ENCODE data around the gene ATP5MC3. TPM values are rescaled to one million over a fixed set of nuclear protein-coding genes. Genes with fewer than 3 reads are reported as not detected.

The ATP5MC3 gene
- total and polyA plus RNA-seq, 10 of the 15 experiments (the other 5 are each of a cell fraction or from before 2014, with no cell fraction given), result 308 to 1,196 (median 550) TPM

- POLR2A ChIA-PET, result interaction anchor here (0.5 to 1.4 kb wide), 2 partner anchors 9 to 46 kb away, joined by 4 to 5 read pairs; no protein-coding TSS in a partner anchor
- CTCF ChIA-PET, result interaction anchor here (4.1 kb wide), 1 partner anchor 11 kb away, joined by 20 read pairs; no protein-coding TSS in a partner anchor
- RAD21 ChIA-PET (ENCODE audit: unreplicated experiment), result no interaction called here
- H2AFZ ChIP-seq (ENCODE audit: control insufficient read depth, low read depth, low read length), result no peak overlapping the region
- FAIRE-seq, result no peak
- in situ Hi-C loops (cut with MboI), result no loop called here
- no peak overlapping the region for H3K4me3 ChIP-seq
- H4K20me1 ChIP-seq (ENCODE audit: control insufficient read depth, insufficient read depth), result no peaks in the 10 kb centered on the region
- intact Hi-C loops (cut with micrococcal nuclease; ENCODE audit: unreplicated experiment), result no loop called here
- H3K4me2 ChIP-seq (ENCODE audit: control insufficient read depth, insufficient read depth), result no peak overlapping the region
- H3K79me2 ChIP-seq (ENCODE audit: control insufficient read depth, insufficient read depth, low read length), result peaks cover 55% of the 10 kb centered on the region
- SMC1A ChIA-PET (ENCODE audit: uncharacterized antibody, unreplicated experiment), result no interaction called here
- peaks cover 2% of the 10 kb centered on the region in 2 experiments; a peak in 3 of 4 replicates for H3K36me3 ChIP-seq (ENCODE audit: control insufficient read depth in 2 of 2, insufficient read depth in 2 of 2, low read length in 1 of 2)
- no TSS peak for BruUV-seq (replicated peaks)
- no peak for ATAC-seq
- H3K4me1 ChIP-seq (ENCODE audit: control insufficient read depth, insufficient read depth, low read length), result peaks cover 14% of the 10 kb centered on the region
- no peak for TF ChIP-seq HDAC2 (IDR thresholded peaks at IDR 0.05)
- TF ChIP-seq KDM1A (IDR thresholded peaks at IDR 0.05; ENCODE audit: borderline replicate concordance), result no peak
- no peak for TF ChIP-seq MYC (IDR thresholded peaks at IDR 0.05; ENCODE audit: insufficient read depth, insufficient read length, insufficient replicate concordance, low read length, severe bottlenecking)
- no peak for TF ChIP-seq POU2F2 (IDR thresholded peaks at IDR 0.05; ENCODE audit: borderline replicate concordance, low read depth, low read length)
- TF ChIP-seq TARDBP (IDR thresholded peaks at IDR 0.05; ENCODE audit: borderline replicate concordance), result no peak
- TF ChIP-seq MXI1 (IDR thresholded peaks at IDR 0.05; ENCODE audit: low read depth, low read length), result no peak
- no peak for TF ChIP-seq NR2F1 (conservative IDR thresholded peaks at IDR 0.05)
- TF ChIP-seq CUX1 (IDR thresholded peaks at IDR 0.05; ENCODE audit: insufficient replicate concordance, low read depth, low read length), result no peak
- TF ChIP-seq, protein P1, sequence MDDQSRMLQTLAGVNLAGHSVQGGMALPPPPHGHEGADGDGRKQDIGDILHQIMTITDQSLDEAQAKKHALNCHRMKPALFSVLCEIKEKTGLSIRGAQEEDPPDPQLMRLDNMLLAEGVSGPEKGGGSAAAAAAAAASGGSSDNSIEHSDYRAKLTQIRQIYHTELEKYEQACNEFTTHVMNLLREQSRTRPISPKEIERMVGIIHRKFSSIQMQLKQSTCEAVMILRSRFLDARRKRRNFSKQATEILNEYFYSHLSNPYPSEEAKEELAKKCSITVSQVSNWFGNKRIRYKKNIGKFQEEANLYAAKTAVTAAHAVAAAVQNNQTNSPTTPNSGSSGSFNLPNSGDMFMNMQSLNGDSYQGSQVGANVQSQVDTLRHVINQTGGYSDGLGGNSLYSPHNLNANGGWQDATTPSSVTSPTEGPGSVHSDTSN (IDR thresholded peaks at IDR 0.05; ENCODE audit: insufficient replicate concordance, low read depth, low read length), result no peak
- TF ChIP-seq ZNF622 (IDR thresholded peaks at IDR 0.05), result no peak
- no peak for TF ChIP-seq HDGF (IDR thresholded peaks at IDR 0.05)
- no peak for TF ChIP-seq YY1 (IDR thresholded peaks at IDR 0.05; ENCODE audit: low read depth, low read length)
- TF ChIP-seq, protein P2, sequence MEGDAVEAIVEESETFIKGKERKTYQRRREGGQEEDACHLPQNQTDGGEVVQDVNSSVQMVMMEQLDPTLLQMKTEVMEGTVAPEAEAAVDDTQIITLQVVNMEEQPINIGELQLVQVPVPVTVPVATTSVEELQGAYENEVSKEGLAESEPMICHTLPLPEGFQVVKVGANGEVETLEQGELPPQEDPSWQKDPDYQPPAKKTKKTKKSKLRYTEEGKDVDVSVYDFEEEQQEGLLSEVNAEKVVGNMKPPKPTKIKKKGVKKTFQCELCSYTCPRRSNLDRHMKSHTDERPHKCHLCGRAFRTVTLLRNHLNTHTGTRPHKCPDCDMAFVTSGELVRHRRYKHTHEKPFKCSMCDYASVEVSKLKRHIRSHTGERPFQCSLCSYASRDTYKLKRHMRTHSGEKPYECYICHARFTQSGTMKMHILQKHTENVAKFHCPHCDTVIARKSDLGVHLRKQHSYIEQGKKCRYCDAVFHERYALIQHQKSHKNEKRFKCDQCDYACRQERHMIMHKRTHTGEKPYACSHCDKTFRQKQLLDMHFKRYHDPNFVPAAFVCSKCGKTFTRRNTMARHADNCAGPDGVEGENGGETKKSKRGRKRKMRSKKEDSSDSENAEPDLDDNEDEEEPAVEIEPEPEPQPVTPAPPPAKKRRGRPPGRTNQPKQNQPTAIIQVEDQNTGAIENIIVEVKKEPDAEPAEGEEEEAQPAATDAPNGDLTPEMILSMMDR (IDR thresholded peaks at IDR 0.05 in 2 of 3, conservative IDR thresholded peaks at IDR 0.05 in 1 of 3; ENCODE audit: control insufficient read depth in 2 of 3, extremely low read depth in 1 of 3, insufficient read depth in 1 of 3, low read depth in 3 of 3, low read length in 3 of 3), result no peak
- no peak for TF ChIP-seq SP1 (IDR thresholded peaks at IDR 0.05; ENCODE audit: low read depth, low read length)
- no peak for TF ChIP-seq IRF4 (IDR thresholded peaks at IDR 0.05; ENCODE audit: low read depth, low read length)
- no peak for TF ChIP-seq ZNF274 (IDR thresholded peaks at IDR 0.05; ENCODE audit: insufficient read depth, insufficient read length)
- TF ChIP-seq ZNF24 (IDR thresholded peaks at IDR 0.05), result no peak
- H3K9me3 ChIP-seq (replicated peaks; ENCODE audit: control insufficient read depth, insufficient read depth, low read length), result no peaks in the 10 kb centered on the region; the same call in 2 of the 3 replicates
- no peak overlapping the region for H3K9ac ChIP-seq (ENCODE audit: control insufficient read depth, insufficient read depth, low read length)
- no peak for DNase-seq (ENCODE audit: low read depth, low spot score)
- no peak overlapping the region for H3K27ac ChIP-seq (ENCODE audit: control insufficient read depth, insufficient read depth)
- WGBS (ENCODE audit: insufficient coverage, insufficient replicate concordance, low lambda C conversion rate, missing lambda C conversion rate), result 66% methylated on average over 2 of the region's 2 CpGs
- no peaks in the 10 kb centered on the region for H3K27me3 ChIP-seq (replicated peaks in 1 of 2; ENCODE audit: control insufficient read depth in 2 of 2, insufficient read depth in 2 of 2, low read length in 1 of 2)
These were observed 41.2 kb downstream of the ATP5MC3 start for GRCh38 chr2:175140332-175140731.
